ENCODE results near the gene CDX2. TPM values are rescaled to one million over a fixed set of nuclear protein-coding genes. Genes with fewer than 3 reads are reported as not detected.

Gene CDX2
- total RNA-seq, 1 donor from 2014 or later = not detected

- no peak for DNase-seq (ENCODE audit: low read depth in 2 of 2)
Observed at GRCh38 chr13:27918918-27919658, 50.0 kb downstream of the CDX2 start.

GRCh38 chr13:27918041-27918917 lies 50.8 kb downstream of the CDX2 start:
- no peak for DNase-seq (ENCODE audit: low read depth in 2 of 2)

GRCh38 chr13:27917121-27917947 lies 51.8 kb downstream of the CDX2 start:
- no peak for DNase-seq (ENCODE audit: low read depth in 2 of 2)

GRCh38 chr13:27915301-27916207 lies 53.6 kb downstream of the CDX2 start:
- DNase-seq (ENCODE audit: low read depth in 2 of 2) = no peak

GRCh38 chr13:27913160-27913559 lies 56.0 kb downstream of the CDX2 start:
- DNase-seq (ENCODE audit: low read depth in 2 of 2) = no peak

- DNase-seq (ENCODE audit: low read depth in 2 of 2) = no peak
Observed at GRCh38 chr13:27911521-27911920, 57.6 kb downstream of the CDX2 start.

Other genes with a start within 250 kb of the CDX2 start
- gene GSX1, start 176.8 kb downstream of the CDX2 start, total RNA-seq = not detected in 2 replicates
- gene PDX1, start 49.3 kb downstream of the CDX2 start, total RNA-seq = not detected in 2 replicates
- gene URAD, start 19.4 kb upstream of the CDX2 start, total RNA-seq = not detected in 2 replicates
- gene FLT3, start 131.3 kb upstream of the CDX2 start, total RNA-seq = not detected in 2 replicates
- 14.6 and 17.5 TPM in 2 replicates for gene PAN3, start 169.2 kb upstream of the CDX2 start, total RNA-seq

Measured in lung microvascular endothelial cell (primary cell).